HAP-1 (cell line): ENCODE measurements around the gene ZFAND2A.
"Not testable (repeated sequence)": the region's sequence is repeated elsewhere in the genome, so short reads cannot be mapped to it uniquely, and the experiment has no call there.

Experiments used
- DNase-seq, 2 experiments: peaks; one replicate each; pipeline ENCODE4 v3.0.0-alpha.2; 2016 to 2020; ENCODE audit warnings: low spot score in 2 of 2
- H3K27me3 ChIP-seq: fragments of 250-450 bp; sonication (Bioruptor Pico); 2 replicates; pipeline ENCODE4 v1.5.1; 2020; ENCODE audit warnings: low read depth, mild to moderate bottlenecking, moderate library complexity
- H3K36me3 ChIP-seq: fragments of 250-450 bp; sonication (Bioruptor Pico); replicated peaks from 2 replicates; pipeline ENCODE4 v1.5.1; 2020; ENCODE audit warnings: mild to moderate bottlenecking
- H3K4me1 ChIP-seq: fragments of 250-450 bp; sonication (Bioruptor Pico); 2 replicates; pipeline ENCODE4 v1.5.1; 2020; ENCODE audit warnings: mild to moderate bottlenecking
- H3K4me3 ChIP-seq: fragments of 250-450 bp; sonication (Bioruptor Pico); 2 replicates; pipeline ENCODE4 v1.5.1; 2020; ENCODE audit warnings: mild to moderate bottlenecking, moderate library complexity
- H3K9me3 ChIP-seq: fragments of 250-450 bp; sonication (Bioruptor Pico); 2 replicates; pipeline ENCODE4 v1.5.1; 2020; ENCODE audit warnings: mild to moderate bottlenecking, moderate library complexity
- in situ Hi-C: fragments of 300-500 bp; cut with MboI; formaldehyde crosslinking; loops from 3 replicates; pipeline ENCODE4 v1.14.3; 2020; ENCODE audit warnings: low sequenced_read_pairs, inconsistent platforms, mixed read lengths

ZFAND2A gene

GRCh38 chr7:1189986-1190772 is 30.2 kb upstream of the ZFAND2A start:
- no peak overlapping the region for H3K4me3 ChIP-seq
- no peaks in the 10 kb centered on the region for H3K36me3 ChIP-seq
- H3K4me1 ChIP-seq = no peaks in the 10 kb centered on the region
- H3K9me3 ChIP-seq = no peaks in the 10 kb centered on the region; the same call in 1 of the 2 replicates
- in situ Hi-C loops = no loop called here
- H3K27me3 ChIP-seq = peaks cover 30% of the 10 kb centered on the region
- no peak for DNase-seq

GRCh38 chr7:1188720-1189294 is 28.8 kb upstream of the ZFAND2A start:
- Histone ChIP-seq H3K27me3 (peaks cover 30% of the 10 kb centered on the region), H3K9me3 (no peaks in the 10 kb centered on the region; the same call in 1 of the 2 replicates), H3K4me3 (no peak overlapping the region), H3K4me1 (no peaks in the 10 kb centered on the region), H3K36me3 (no peaks in the 10 kb centered on the region)
- in situ Hi-C loops = no loop called here
- no peak for DNase-seq

- Histone ChIP-seq H3K36me3 (no peaks in the 10 kb centered on the region), H3K27me3 (peaks cover 30% of the 10 kb centered on the region), H3K4me3 (no peak overlapping the region), H3K4me1 (no peaks in the 10 kb centered on the region), H3K9me3 (no peaks in the 10 kb centered on the region; the same call in 1 of the 2 replicates)
- no peak for DNase-seq
- in situ Hi-C loops = no loop called here
Observed at GRCh38 chr7:1187127-1187526, 27.1 kb upstream of the ZFAND2A start.

GRCh38 chr7:1181640-1182039 is 21.6 kb upstream of the ZFAND2A start:
- in situ Hi-C loops = no loop called here
- Histone ChIP-seq H3K4me1 (no peaks in the 10 kb centered on the region), H3K4me3 (no peak overlapping the region), H3K27me3 (peaks cover 17% of the 10 kb centered on the region), H3K9me3 (peaks cover 4% of the 10 kb centered on the region; the same call in 1 of the 2 replicates), H3K36me3 (no peaks in the 10 kb centered on the region)
- no peak for DNase-seq

GRCh38 chr7:1181031-1181430 is 21.0 kb upstream of the ZFAND2A start:
- Histone ChIP-seq H3K4me1 (no peaks in the 10 kb centered on the region), H3K4me3 (no peak overlapping the region), H3K27me3 (peaks cover 11% of the 10 kb centered on the region), H3K36me3 (no peaks in the 10 kb centered on the region), H3K9me3 (peaks cover 5% of the 10 kb centered on the region; the same call in 1 of the 2 replicates)
- in situ Hi-C loops = no loop called here
- DNase-seq = no peak

- peaks cover 3% of the 10 kb centered on the region; the same call in 1 of the 2 replicates for H3K4me1 ChIP-seq
- no peaks in the 10 kb centered on the region for H3K36me3 ChIP-seq
- peak; percentile 44 to 91 for DNase-seq
- peaks cover 5% of the 10 kb centered on the region; the same call in 1 of the 2 replicates for H3K9me3 ChIP-seq
- H3K27me3 ChIP-seq = no peaks in the 10 kb centered on the region
- in situ Hi-C loops = loop anchor here (5.0 kb wide), 1 partner anchor 185 kb away; no protein-coding TSS in a partner anchor
- no peak overlapping the region for H3K4me3 ChIP-seq
Observed at GRCh38 chr7:1176891-1177373, 16.9 kb upstream of the ZFAND2A start.

GRCh38 chr7:1175967-1176851 is 16.2 kb upstream of the ZFAND2A start:
- DNase-seq = peak; percentile 55 to 95
- Histone ChIP-seq H3K4me1 (peaks cover 3% of the 10 kb centered on the region; the same call in 1 of the 2 replicates), H3K4me3 (peak overlapping the region; percentile 9; the same call in 1 of the 2 replicates), H3K36me3 (no peaks in the 10 kb centered on the region), H3K27me3 (no peaks in the 10 kb centered on the region), H3K9me3 (peaks cover 5% of the 10 kb centered on the region; the same call in 1 of the 2 replicates)
- in situ Hi-C loops = loop anchor here (5.0 kb wide), 1 partner anchor 184 kb away; no protein-coding TSS in a partner anchor

GRCh38 chr7:1175597-1175966 is 15.6 kb upstream of the ZFAND2A start:
- 0 out of 2 replicates have a peak overlapping the region, but pooled peaks have one; percentile 9 for H3K4me3 ChIP-seq
- in situ Hi-C loops = loop anchor here (5.0 kb wide), 1 partner anchor 183 kb away; no protein-coding TSS in a partner anchor
- no peak for DNase-seq

GRCh38 chr7:1174881-1175596 is 15.0 kb upstream of the ZFAND2A start:
- Histone ChIP-seq H3K4me1 (peaks cover 3% of the 10 kb centered on the region; the same call in 1 of the 2 replicates), H3K9me3 (peaks cover 5% of the 10 kb centered on the region; the same call in 1 of the 2 replicates), H3K27me3 (no peaks in the 10 kb centered on the region), H3K4me3 (no peak overlapping the region), H3K36me3 (no peaks in the 10 kb centered on the region)
- DNase-seq = no peak
- in situ Hi-C loops = loop anchor here (5.0 kb wide), 1 partner anchor 183 kb away; no protein-coding TSS in a partner anchor

More at GRCh38 chr7:1175597-1175966, 15.6 kb upstream of the ZFAND2A start:
- H3K36me3 ChIP-seq = no peaks in the 10 kb centered on the region
- H3K27me3 ChIP-seq = no peaks in the 10 kb centered on the region
- peaks cover 5% of the 10 kb centered on the region; the same call in 1 of the 2 replicates for H3K9me3 ChIP-seq
- H3K4me1 ChIP-seq = peaks cover 3% of the 10 kb centered on the region; the same call in 1 of the 2 replicates

- H3K4me1 ChIP-seq = peaks cover 3% of the 10 kb centered on the region; the same call in 1 of the 2 replicates
- peaks cover 5% of the 10 kb centered on the region; the same call in 1 of the 2 replicates for H3K9me3 ChIP-seq
- no peak overlapping the region for H3K4me3 ChIP-seq
- H3K36me3 ChIP-seq = no peaks in the 10 kb centered on the region
- in situ Hi-C loops = no loop called here
- no peaks in the 10 kb centered on the region for H3K27me3 ChIP-seq
- no peak for DNase-seq
Observed at GRCh38 chr7:1174002-1174401, 14.0 kb upstream of the ZFAND2A start.

GRCh38 chr7:1172666-1173523 is 12.9 kb upstream of the ZFAND2A start:
- Histone ChIP-seq H3K36me3 (no peaks in the 10 kb centered on the region), H3K4me1 (peaks cover 3% of the 10 kb centered on the region; the same call in 1 of the 2 replicates), H3K4me3 (no peak overlapping the region), H3K9me3 (peaks cover 4% of the 10 kb centered on the region; the same call in 1 of the 2 replicates), H3K27me3 (no peaks in the 10 kb centered on the region)
- no peak for DNase-seq
- in situ Hi-C loops = no loop called here

- H3K27me3 ChIP-seq, H3K4me1 ChIP-seq, H3K36me3 ChIP-seq, H3K4me3 ChIP-seq, H3K9me3 ChIP-seq, in situ Hi-C loops: not testable (repeated sequence)
- peak in 1 of 2 experiments; percentile 43 for DNase-seq
Observed at GRCh38 chr7:1171516-1171915, 11.5 kb upstream of the ZFAND2A start.
